ENCODE results near the gene PARS2.

GRCh38 chr1:54792686-54793282 is 28.5 kb upstream of the PARS2 start:
- TF ChIP-seq CTCF (IDR thresholded peaks at IDR 0.05 in 2 of 3, conservative IDR thresholded peaks at IDR 0.05 in 1 of 3; ENCODE audit: borderline replicate concordance in 1 of 3, insufficient read depth in 1 of 3, low read depth in 2 of 3, low read length in 2 of 3) (no peak), POLR2AphosphoS5 (IDR thresholded peaks at IDR 0.05; ENCODE audit: low read depth, low read length) (no peak), EGR1 (IDR thresholded peaks at IDR 0.05; ENCODE audit: low read depth) (no peak), REST (IDR thresholded peaks at IDR 0.05; ENCODE audit: low read depth) (no peak), CEBPB (IDR thresholded peaks at IDR 0.05; ENCODE audit: low read depth) (no peak), POLR2A (IDR thresholded peaks at IDR 0.05; ENCODE audit: borderline replicate concordance, extremely low read depth, insufficient read depth, insufficient read length) (no peak)
